ENCODE measurements around the gene CHPT1.
"Not testable (repeated sequence)": the region's sequence is repeated elsewhere in the genome, so short reads cannot be mapped to it uniquely, and the experiment has no call there.

Gene CHPT1

GRCh38 chr12:101680240-101680639 lies 17.2 kb upstream of the CHPT1 start:
- POLR2A ChIA-PET = no interaction called here
- CTCF ChIA-PET = no interaction called here
- no peak for TF ChIP-seq CTCF (IDR thresholded peaks at IDR 0.05; ENCODE audit: insufficient read depth, low read length, missing control alignments)
- DNase-seq (ENCODE audit: low read depth, low spot score) = no peak
- no peak overlapping the region for H3K4me3 ChIP-seq (ENCODE audit: low read depth, low read length)

- ChIA-PET CTCF (no interaction called here), POLR2A (no interaction called here)
- no peak for DNase-seq (ENCODE audit: low read depth, low spot score)
- H3K4me3 ChIP-seq (ENCODE audit: low read depth, low read length) = no peak overlapping the region
- no peak for TF ChIP-seq CTCF (IDR thresholded peaks at IDR 0.05; ENCODE audit: insufficient read depth, low read length, missing control alignments)
Observed at GRCh38 chr12:101680647-101681046, 16.8 kb upstream of the CHPT1 start.

GRCh38 chr12:101681627-101682026 lies 15.8 kb upstream of the CHPT1 start:
- CTCF ChIA-PET; DNase-seq (ENCODE audit: low read depth, low spot score); H3K4me3 ChIP-seq (ENCODE audit: low read depth, low read length); POLR2A ChIA-PET: not testable (repeated sequence)

GRCh38 chr12:101685092-101685491 lies 12.3 kb upstream of the CHPT1 start:
- ChIA-PET POLR2A (no interaction called here), CTCF (no interaction called here)
- DNase-seq (ENCODE audit: low read depth, low spot score) = no peak
- no peak for TF ChIP-seq CTCF (IDR thresholded peaks at IDR 0.05; ENCODE audit: insufficient read depth, low read length, missing control alignments)
- H3K4me3 ChIP-seq (ENCODE audit: low read depth, low read length) = no peak overlapping the region

- ChIA-PET POLR2A (no interaction called here), CTCF (no interaction called here)
- no peak for TF ChIP-seq CTCF (IDR thresholded peaks at IDR 0.05; ENCODE audit: insufficient read depth, low read length, missing control alignments)
- no peak overlapping the region for H3K4me3 ChIP-seq (ENCODE audit: low read depth, low read length)
- DNase-seq (ENCODE audit: low read depth, low spot score) = no peak
Observed at GRCh38 chr12:101686176-101686575, 11.3 kb upstream of the CHPT1 start.

GRCh38 chr12:101690544-101691098 lies 6.8 kb upstream of the CHPT1 start:
- POLR2A ChIA-PET = no interaction called here
- H3K4me3 ChIP-seq (ENCODE audit: low read depth, low read length) = no peak overlapping the region
- DNase-seq (ENCODE audit: low read depth, low spot score) = no peak
- no peak for TF ChIP-seq CTCF (IDR thresholded peaks at IDR 0.05; ENCODE audit: insufficient read depth, low read length, missing control alignments)
- CTCF ChIA-PET = interaction anchor here (0.6 kb wide), 1 partner anchor 14 kb away, joined by 3 read pairs; no protein-coding TSS in a partner anchor

- ChIA-PET POLR2A (no interaction called here), CTCF (no interaction called here)
- no peak for DNase-seq (ENCODE audit: low read depth, low spot score)
- H3K4me3 ChIP-seq (ENCODE audit: low read depth, low read length) = no peak overlapping the region
- TF ChIP-seq CTCF (IDR thresholded peaks at IDR 0.05; ENCODE audit: insufficient read depth, low read length, missing control alignments) = no peak
Observed at GRCh38 chr12:101691503-101692096, 5.8 kb upstream of the CHPT1 start.

Measured in AG04449 (cell line).